ENCODE data around the gene FAM81A. TPM values are rescaled to one million over a fixed set of nuclear protein-coding genes. Genes with fewer than 3 reads are reported as not detected.
"Not testable (repeated sequence)": the region's sequence is repeated elsewhere in the genome, so short reads cannot be mapped to it uniquely, and the experiment has no call there.

Gene FAM81A
- total and polyA plus RNA-seq, 2 donors = 0.42 to 1.2 TPM

DNA sequence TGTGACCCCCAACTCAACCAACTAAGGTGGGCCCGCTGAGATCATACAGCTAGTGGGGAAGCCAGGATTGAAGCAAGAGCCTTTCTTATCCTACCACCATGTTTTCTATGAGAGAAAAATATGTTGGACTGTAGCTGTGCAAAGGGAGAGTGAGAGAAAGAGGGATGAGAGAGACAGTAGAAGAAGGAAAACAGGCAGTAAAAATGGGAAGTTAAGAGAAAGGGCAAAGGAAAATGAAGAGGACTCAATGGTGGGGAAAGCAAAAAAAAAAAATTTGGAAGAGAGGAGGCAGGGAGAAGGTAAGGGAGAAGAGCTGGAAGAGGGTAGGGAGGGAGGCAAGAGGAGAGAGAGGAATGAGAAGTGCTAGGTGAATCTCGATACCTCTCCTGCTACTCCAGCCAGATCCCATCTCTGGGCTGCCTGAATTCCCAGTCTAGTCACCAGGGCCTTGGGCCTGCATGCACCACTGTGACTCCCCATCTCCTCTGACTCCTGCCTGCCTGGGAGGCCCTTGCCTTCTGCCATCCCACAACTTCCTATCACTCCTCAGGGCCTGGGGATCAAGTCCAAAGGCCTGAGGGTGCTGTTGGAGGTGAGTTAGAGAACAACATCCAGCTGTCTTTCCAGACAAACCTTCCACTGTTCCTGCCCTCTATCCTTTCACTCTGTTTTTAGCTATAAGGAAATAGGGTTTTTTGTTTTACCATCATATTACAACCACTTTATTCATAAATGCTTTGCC is 15.7 kb downstream of the FAM81A start:
- Histone ChIP-seq H3K4me1 (ENCODE audit: control insufficient read depth in 2 of 2, insufficient read depth in 2 of 2, low read length in 2 of 2) (no peaks in the 10 kb centered on the region), H3K9me3 (ENCODE audit: control insufficient read depth in 2 of 2, insufficient read depth in 1 of 2, low read length in 1 of 2) (no peaks in the 10 kb centered on the region), H3K36me3 (ENCODE audit: control insufficient read depth in 2 of 2, insufficient read depth in 2 of 2, low read length in 1 of 2) (no peaks in the 10 kb centered on the region), H3K4me3 (ENCODE audit: low read length in 2 of 2) (no peak overlapping the region), H3K27ac (ENCODE audit: low read depth in 1 of 2, low read length in 1 of 2) (no peak overlapping the region), H3K27me3 (ENCODE audit: control insufficient read depth in 2 of 2, insufficient read depth in 1 of 2, low read length in 1 of 2) (no peaks in the 10 kb centered on the region)
- no peak for DNase-seq (ENCODE audit: low read depth in 6 of 9, low spot score in 9 of 9)
- WGBS = 98% methylated on average over 2 of the region's 2 CpGs

DNA sequence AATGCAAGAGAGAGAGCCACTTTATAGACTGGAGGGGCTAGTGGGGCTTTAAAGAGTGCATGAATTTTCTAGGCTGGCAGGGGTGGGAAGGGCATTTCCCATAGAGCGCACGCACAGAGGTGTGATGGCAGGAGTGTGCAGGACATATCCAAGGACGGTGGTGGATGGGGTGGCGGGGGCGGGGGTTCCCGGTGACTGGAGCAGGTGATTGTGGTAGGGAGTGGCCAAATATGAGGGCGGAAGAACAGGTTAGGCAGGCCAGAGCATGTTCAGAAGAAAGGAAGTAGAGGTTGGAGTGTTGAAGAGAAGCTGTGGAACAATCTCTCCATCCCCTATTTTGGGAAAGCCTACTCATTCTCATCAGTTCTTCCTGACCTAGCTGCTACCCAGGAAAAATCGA is 18.1 kb downstream of the FAM81A start:
- DNase-seq (ENCODE audit: low read depth in 6 of 9, low spot score in 9 of 9) = no peak
- no peaks in the 10 kb centered on the region for H3K4me1 ChIP-seq (ENCODE audit: control insufficient read depth in 2 of 2, insufficient read depth in 2 of 2, low read length in 2 of 2)
- H3K27me3 ChIP-seq (ENCODE audit: control insufficient read depth in 2 of 2, insufficient read depth in 1 of 2, low read length in 1 of 2) = no peaks in the 10 kb centered on the region

DNA sequence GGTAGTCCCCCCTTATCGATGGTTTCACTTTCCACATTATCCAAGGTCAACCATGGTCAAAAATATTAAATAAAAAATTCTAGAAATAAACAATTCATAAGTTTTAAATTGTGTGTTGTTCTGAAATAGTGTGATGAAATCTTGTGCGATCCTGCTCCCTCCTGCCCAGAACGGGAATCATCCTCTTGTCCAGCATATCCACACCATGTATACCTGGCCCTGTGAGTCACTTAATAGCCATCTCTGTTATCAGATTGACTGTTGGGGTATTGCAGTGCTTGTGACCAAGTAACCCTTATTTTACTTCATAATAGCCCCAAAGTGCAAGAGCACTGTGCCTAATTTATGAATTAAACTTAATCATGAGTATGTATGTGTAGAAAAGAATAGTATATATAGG is 19.1 kb downstream of the FAM81A start:
- Histone ChIP-seq H3K4me3 (ENCODE audit: low read length in 2 of 2) (no peak overlapping the region), H3K27me3 (ENCODE audit: control insufficient read depth in 2 of 2, insufficient read depth in 1 of 2, low read length in 1 of 2) (no peaks in the 10 kb centered on the region), H3K4me1 (ENCODE audit: control insufficient read depth in 2 of 2, insufficient read depth in 2 of 2, low read length in 2 of 2) (no peaks in the 10 kb centered on the region), H3K27ac (ENCODE audit: low read depth in 1 of 2, low read length in 1 of 2) (no peak overlapping the region), H3K9me3 (ENCODE audit: control insufficient read depth in 2 of 2, insufficient read depth in 1 of 2, low read length in 1 of 2) (no peaks in the 10 kb centered on the region), H3K36me3 (ENCODE audit: control insufficient read depth in 2 of 2, insufficient read depth in 2 of 2, low read length in 1 of 2) (no peaks in the 10 kb centered on the region)
- WGBS = 96% methylated on average over 3 of the region's 3 CpGs
- no peak for DNase-seq (ENCODE audit: low read depth in 6 of 9, low spot score in 9 of 9)

More for the DNA sequence above, 18.1 kb downstream of the FAM81A start:
- Histone ChIP-seq H3K27ac (ENCODE audit: low read depth in 1 of 2, low read length in 1 of 2) (no peak overlapping the region), H3K9me3 (ENCODE audit: control insufficient read depth in 2 of 2, insufficient read depth in 1 of 2, low read length in 1 of 2) (no peaks in the 10 kb centered on the region), H3K4me3 (ENCODE audit: low read length in 2 of 2) (no peak overlapping the region), H3K36me3 (ENCODE audit: control insufficient read depth in 2 of 2, insufficient read depth in 2 of 2, low read length in 1 of 2) (no peaks in the 10 kb centered on the region)
- WGBS = 87% methylated on average over 8 of the region's 8 CpGs

DNA sequence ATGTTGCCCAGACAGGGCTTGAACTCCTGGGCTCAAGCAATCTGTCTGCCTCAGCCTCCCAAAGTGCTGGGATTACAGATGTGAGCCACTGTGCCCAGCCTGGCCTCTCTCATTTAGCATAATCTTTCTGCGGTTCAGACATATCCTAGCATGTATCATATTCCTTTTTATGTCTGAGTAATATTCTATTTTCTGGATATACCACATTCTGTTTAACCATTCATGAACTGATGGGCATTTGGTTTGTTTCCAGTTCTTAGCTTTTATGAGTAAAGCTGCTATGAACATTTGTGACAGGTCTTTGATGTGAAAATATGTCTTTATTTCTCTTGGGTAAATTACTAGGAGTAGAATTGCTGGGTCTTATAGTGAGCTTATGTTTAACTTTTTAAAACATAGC is 23.5 kb downstream of the FAM81A start:
- H3K27me3 ChIP-seq (ENCODE audit: control insufficient read depth in 2 of 2, insufficient read depth in 1 of 2, low read length in 1 of 2) = no peaks in the 10 kb centered on the region
- no peak overlapping the region for H3K27ac ChIP-seq (ENCODE audit: low read depth in 1 of 2, low read length in 1 of 2)
- no peaks in the 10 kb centered on the region for H3K36me3 ChIP-seq (ENCODE audit: control insufficient read depth in 2 of 2, insufficient read depth in 2 of 2, low read length in 1 of 2)
- H3K4me1 ChIP-seq (ENCODE audit: control insufficient read depth in 2 of 2, insufficient read depth in 2 of 2, low read length in 2 of 2) = no peaks in the 10 kb centered on the region
- no peaks in the 10 kb centered on the region for H3K9me3 ChIP-seq (ENCODE audit: control insufficient read depth in 2 of 2, insufficient read depth in 1 of 2, low read length in 1 of 2)
- 95% methylated on average over 1 of the region's 1 CpG for WGBS
- no peak overlapping the region for H3K4me3 ChIP-seq (ENCODE audit: low read length in 2 of 2)
- DNase-seq (ENCODE audit: low read depth in 6 of 9, low spot score in 9 of 9) = no peak

DNA sequence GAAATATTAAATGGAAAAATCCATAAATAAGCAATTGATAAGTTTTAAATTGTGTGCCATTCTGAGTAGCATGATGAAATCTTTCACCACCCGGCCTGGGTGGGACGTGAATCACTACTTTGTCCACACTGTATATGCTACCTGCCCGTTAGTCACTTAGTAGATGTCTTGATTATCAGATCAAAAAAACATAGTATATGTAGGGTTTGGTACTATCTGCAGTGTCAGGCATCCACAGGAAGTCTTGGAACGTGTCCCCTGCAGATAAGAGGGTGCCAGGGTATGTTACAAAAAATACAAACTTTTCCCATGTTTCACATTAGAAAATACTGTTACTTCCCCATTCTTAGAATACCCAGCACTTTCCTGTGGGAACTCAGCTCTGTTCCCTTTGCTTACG is 35.2 kb downstream of the FAM81A start:
- Histone ChIP-seq H3K4me3 (ENCODE audit: low read length in 2 of 2) (no peak overlapping the region), H3K4me1 (ENCODE audit: control insufficient read depth in 2 of 2, insufficient read depth in 2 of 2, low read length in 2 of 2) (no peaks in the 10 kb centered on the region), H3K36me3 (ENCODE audit: control insufficient read depth in 2 of 2, insufficient read depth in 2 of 2, low read length in 1 of 2) (no peaks in the 10 kb centered on the region), H3K27ac (ENCODE audit: low read depth in 1 of 2, low read length in 1 of 2) (no peak overlapping the region), H3K9me3 (ENCODE audit: control insufficient read depth in 2 of 2, insufficient read depth in 1 of 2, low read length in 1 of 2) (no peaks in the 10 kb centered on the region), H3K27me3 (ENCODE audit: control insufficient read depth in 2 of 2, insufficient read depth in 1 of 2, low read length in 1 of 2) (no peaks in the 10 kb centered on the region)
- DNase-seq (ENCODE audit: low read depth in 6 of 9, low spot score in 9 of 9) = no peak
- WGBS = 31% methylated on average over 5 of the region's 5 CpGs

DNA sequence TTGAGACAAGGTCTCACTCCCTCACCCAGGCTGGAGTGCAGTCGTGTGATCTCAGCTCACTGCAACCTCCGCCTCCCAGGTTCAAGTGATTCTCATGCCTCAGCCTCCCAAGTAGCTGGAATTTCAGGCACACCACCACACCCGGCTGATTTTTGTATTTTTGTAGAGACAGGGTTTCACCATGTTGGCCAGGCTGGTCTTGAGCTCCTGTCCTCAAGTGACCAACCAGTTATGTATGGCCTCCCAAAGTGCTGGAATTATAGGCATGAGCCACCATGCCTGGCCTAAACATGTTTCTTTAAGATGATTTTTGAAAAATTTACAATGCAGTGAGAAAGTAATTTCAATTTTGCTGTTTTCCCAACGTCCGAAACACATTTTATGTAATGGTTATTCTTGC is 37.2 kb downstream of the FAM81A start:
- 96% methylated on average over 5 of the region's 5 CpGs for whole genome bisulfite sequencing
- not testable (repeated sequence) for H3K4me3 ChIP-seq (ENCODE audit: low read length in 2 of 2); H3K36me3 ChIP-seq (ENCODE audit: control insufficient read depth in 2 of 2, insufficient read depth in 2 of 2, low read length in 1 of 2); H3K9me3 ChIP-seq (ENCODE audit: control insufficient read depth in 2 of 2, insufficient read depth in 1 of 2, low read length in 1 of 2); H3K27me3 ChIP-seq (ENCODE audit: control insufficient read depth in 2 of 2, insufficient read depth in 1 of 2, low read length in 1 of 2); H3K4me1 ChIP-seq (ENCODE audit: control insufficient read depth in 2 of 2, insufficient read depth in 2 of 2, low read length in 2 of 2); H3K27ac ChIP-seq (ENCODE audit: low read depth in 1 of 2, low read length in 1 of 2); DNase-seq (ENCODE audit: low read depth in 6 of 9, low spot score in 9 of 9)

DNA sequence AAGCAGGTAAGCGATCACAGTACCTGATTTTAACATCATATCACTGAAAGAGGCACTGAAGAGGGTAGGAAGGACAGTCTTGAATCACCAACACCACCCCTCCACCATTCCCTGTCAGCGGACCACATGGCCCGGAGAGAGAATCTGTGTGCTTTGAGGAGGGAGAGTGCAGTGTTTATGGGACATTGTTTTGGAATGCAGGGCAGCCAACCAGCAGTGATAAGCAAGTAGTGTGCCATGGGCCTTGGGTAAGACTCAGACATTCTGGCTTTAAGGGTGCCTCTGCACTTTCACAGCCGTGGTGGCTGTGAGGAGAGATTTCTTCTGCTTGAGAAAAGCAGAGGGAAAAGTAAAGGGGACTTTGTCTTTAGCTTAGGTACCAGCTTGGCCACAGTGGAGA is 46.4 kb downstream of the FAM81A start:
- no peak for DNase-seq (ENCODE audit: low read depth in 6 of 9, low spot score in 9 of 9)
- H3K36me3 ChIP-seq (ENCODE audit: control insufficient read depth in 2 of 2, insufficient read depth in 2 of 2, low read length in 1 of 2) = no peaks in the 10 kb centered on the region
- no peaks in the 10 kb centered on the region for H3K27me3 ChIP-seq (ENCODE audit: control insufficient read depth in 2 of 2, insufficient read depth in 1 of 2, low read length in 1 of 2)
- H3K9me3 ChIP-seq (ENCODE audit: control insufficient read depth in 2 of 2, insufficient read depth in 1 of 2, low read length in 1 of 2) = no peaks in the 10 kb centered on the region
- no peak overlapping the region for H3K27ac ChIP-seq (ENCODE audit: low read depth in 1 of 2, low read length in 1 of 2)
- no peak overlapping the region for H3K4me3 ChIP-seq (ENCODE audit: low read length in 2 of 2)
- H3K4me1 ChIP-seq (ENCODE audit: control insufficient read depth in 2 of 2, insufficient read depth in 2 of 2, low read length in 2 of 2) = no peaks in the 10 kb centered on the region
- WGBS = 83% methylated on average over 4 of the region's 4 CpGs

DNA sequence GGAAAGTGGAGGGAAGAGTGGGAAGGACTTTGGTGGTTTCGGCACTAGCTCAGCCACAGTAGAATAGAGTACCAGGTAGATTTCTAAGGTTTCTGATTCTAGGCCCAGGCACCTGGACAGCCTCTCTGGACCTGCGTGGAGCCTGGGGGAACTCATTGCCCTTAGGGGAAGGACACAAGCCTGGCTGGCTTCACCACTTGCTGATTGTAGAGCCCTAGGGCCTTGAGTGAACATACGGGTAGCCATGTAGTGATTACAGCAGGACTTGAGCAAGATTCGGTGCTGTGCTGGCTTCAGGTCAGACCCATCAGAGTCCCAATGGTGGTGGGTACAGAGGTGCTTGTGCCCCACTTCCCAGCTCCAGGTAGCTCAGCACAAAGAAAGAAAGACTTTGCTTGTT is 47.0 kb downstream of the FAM81A start:
- no peak overlapping the region for H3K4me3 ChIP-seq (ENCODE audit: low read length in 2 of 2)
- DNase-seq (ENCODE audit: low read depth in 6 of 9, low spot score in 9 of 9) = no peak

DNA sequence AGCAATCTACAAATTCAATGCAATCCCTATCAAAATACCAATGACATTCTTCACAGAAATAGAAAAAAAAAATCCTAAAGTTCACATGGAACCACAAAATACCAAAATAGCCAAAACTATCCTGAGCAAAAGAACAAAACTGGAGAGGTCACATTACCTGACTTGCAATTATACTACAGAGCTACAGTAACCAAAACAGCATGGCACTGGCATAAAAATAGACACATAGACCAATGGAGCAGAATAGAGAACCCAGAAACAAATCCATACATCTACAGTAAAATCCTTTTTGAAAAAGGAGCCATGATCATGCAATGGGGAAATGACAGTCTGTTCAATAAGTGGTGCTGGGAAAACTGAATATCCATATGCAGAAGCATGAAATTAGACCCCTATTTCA is 51.5 kb downstream of the FAM81A start:
- not testable (repeated sequence) for H3K36me3 ChIP-seq (ENCODE audit: control insufficient read depth in 2 of 2, insufficient read depth in 2 of 2, low read length in 1 of 2); H3K27ac ChIP-seq (ENCODE audit: low read depth in 1 of 2, low read length in 1 of 2); H3K4me3 ChIP-seq (ENCODE audit: low read length in 2 of 2); H3K9me3 ChIP-seq (ENCODE audit: control insufficient read depth in 2 of 2, insufficient read depth in 1 of 2, low read length in 1 of 2); DNase-seq (ENCODE audit: low read depth in 6 of 9, low spot score in 9 of 9); H3K27me3 ChIP-seq (ENCODE audit: control insufficient read depth in 2 of 2, insufficient read depth in 1 of 2, low read length in 1 of 2); H3K4me1 ChIP-seq (ENCODE audit: control insufficient read depth in 2 of 2, insufficient read depth in 2 of 2, low read length in 2 of 2)

More for the DNA sequence above, 47.0 kb downstream of the FAM81A start:
- WGBS = 95% methylated on average over 4 of the region's 4 CpGs
- H3K27me3 ChIP-seq (ENCODE audit: control insufficient read depth in 2 of 2, insufficient read depth in 1 of 2, low read length in 1 of 2) = no peaks in the 10 kb centered on the region
- no peaks in the 10 kb centered on the region for H3K36me3 ChIP-seq (ENCODE audit: control insufficient read depth in 2 of 2, insufficient read depth in 2 of 2, low read length in 1 of 2)
- H3K27ac ChIP-seq (ENCODE audit: low read depth in 1 of 2, low read length in 1 of 2) = no peak overlapping the region
- no peaks in the 10 kb centered on the region for H3K9me3 ChIP-seq (ENCODE audit: control insufficient read depth in 2 of 2, insufficient read depth in 1 of 2, low read length in 1 of 2)
- H3K4me1 ChIP-seq (ENCODE audit: control insufficient read depth in 2 of 2, insufficient read depth in 2 of 2, low read length in 2 of 2) = no peaks in the 10 kb centered on the region
